OCI-LY1 (cell line): ENCODE measurements around the gene C9orf50.

Experiments used
- EZH2 ChIP-seq: fragments of 200-600 bp; sonication (generic), shearing (Covaris generic); IDR thresholded peaks from 2 replicates; pipeline ENCODE4 v1.8.0; 2017; ENCODE audit warnings: borderline replicate concordance, mixed run types, mild to moderate bottlenecking, antibody characterized with exemption, low read length, moderate library complexity, mixed read lengths
- TF ChIP-seq, protein P1 (sequence below): fragments of 200-600 bp; sonication (generic), shearing (Covaris generic); IDR thresholded peaks from 2 replicates; pipeline ENCODE4 v1.5.1; 2017; ENCODE audit warnings: mild to moderate bottlenecking, antibody characterized with exemption, low read length, moderate library complexity, mixed read lengths

DNA sequence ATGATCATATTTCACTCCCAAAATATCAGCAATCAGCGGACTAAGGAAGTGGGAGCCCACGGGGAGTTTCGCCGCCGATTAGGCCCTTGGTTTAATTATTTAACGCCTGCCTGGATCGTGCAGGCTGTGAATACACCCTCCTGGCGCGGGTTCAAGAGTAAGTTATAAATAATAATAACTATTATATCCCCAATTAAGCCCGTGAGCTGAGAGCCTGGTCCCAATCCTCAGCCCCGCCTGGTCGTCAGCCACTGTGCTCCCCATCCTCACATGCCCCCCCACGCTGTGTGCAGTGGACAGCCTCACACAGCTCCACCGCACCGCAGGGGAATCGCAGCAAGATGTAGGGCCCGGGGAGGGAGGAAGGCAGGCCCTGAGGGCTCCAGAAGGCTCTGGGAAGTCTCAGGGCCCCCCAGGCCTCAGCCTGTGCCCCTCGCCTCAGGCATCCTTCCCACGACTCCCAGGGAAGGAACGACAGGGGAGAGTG, 33.7 kb upstream of the C9orf50 start:
- no peak for TF ChIP-seq EZH2
- TF ChIP-seq, protein P1, sequence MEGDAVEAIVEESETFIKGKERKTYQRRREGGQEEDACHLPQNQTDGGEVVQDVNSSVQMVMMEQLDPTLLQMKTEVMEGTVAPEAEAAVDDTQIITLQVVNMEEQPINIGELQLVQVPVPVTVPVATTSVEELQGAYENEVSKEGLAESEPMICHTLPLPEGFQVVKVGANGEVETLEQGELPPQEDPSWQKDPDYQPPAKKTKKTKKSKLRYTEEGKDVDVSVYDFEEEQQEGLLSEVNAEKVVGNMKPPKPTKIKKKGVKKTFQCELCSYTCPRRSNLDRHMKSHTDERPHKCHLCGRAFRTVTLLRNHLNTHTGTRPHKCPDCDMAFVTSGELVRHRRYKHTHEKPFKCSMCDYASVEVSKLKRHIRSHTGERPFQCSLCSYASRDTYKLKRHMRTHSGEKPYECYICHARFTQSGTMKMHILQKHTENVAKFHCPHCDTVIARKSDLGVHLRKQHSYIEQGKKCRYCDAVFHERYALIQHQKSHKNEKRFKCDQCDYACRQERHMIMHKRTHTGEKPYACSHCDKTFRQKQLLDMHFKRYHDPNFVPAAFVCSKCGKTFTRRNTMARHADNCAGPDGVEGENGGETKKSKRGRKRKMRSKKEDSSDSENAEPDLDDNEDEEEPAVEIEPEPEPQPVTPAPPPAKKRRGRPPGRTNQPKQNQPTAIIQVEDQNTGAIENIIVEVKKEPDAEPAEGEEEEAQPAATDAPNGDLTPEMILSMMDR: no peak
